WTC11 (cell line): Measurements from ENCODE around the gene HHAT. TPM values are rescaled to one million over a fixed set of nuclear protein-coding genes. Genes with fewer than 3 reads are reported as not detected.
A peak's percentile ranks its signal among the peaks of the same experiment; 100 is the strongest.

Experiments used
- ATF2 ChIP-seq: sonication (generic); formaldehyde crosslinking; IDR thresholded peaks from 2 replicates; pipeline ENCODE4 v1.8.1; 2022; ENCODE audit warnings: low read depth, missing genetic modification reagents, borderline replicate concordance
- CBFB ChIP-seq: sonication (generic); formaldehyde crosslinking; IDR thresholded peaks from 2 replicates; pipeline ENCODE4 v1.8.1; 2022; ENCODE audit warnings: mild to moderate bottlenecking, low read depth, missing genetic modification reagents
- CREB1 ChIP-seq: sonication (generic); formaldehyde crosslinking; IDR thresholded peaks from 2 replicates; pipeline ENCODE4 v1.8.0; 2023; ENCODE audit warnings: mild to moderate bottlenecking, missing genetic modification reagents
- CTCF ChIP-seq: fragments of 200-600 bp; IDR thresholded peaks from 2 replicates; pipeline ENCODE4 v1.8.0; 2022; ENCODE audit warnings: antibody characterized with exemption
- GRHL2 ChIP-seq: fragments of 250-450 bp; sonication (Bioruptor Pico); IDR thresholded peaks from 2 replicates; pipeline ENCODE4 v1.8.0; 2022; ENCODE audit warnings: mild to moderate bottlenecking, moderate library complexity; ENCODE audit not compliant: insufficient replicate concordance, severe bottlenecking
- JAZF1 ChIP-seq: fragments of 250-450 bp; sonication (Bioruptor Pico); IDR thresholded peaks from 2 replicates; pipeline ENCODE4 v1.9.0; 2021; ENCODE audit warnings: moderate library complexity, mild to moderate bottlenecking, inconsistent platforms
- NFATC4 ChIP-seq: fragments of 250-450 bp; sonication (Bioruptor Pico); IDR thresholded peaks from 2 replicates; pipeline ENCODE4 v1.9.0; 2021; ENCODE audit warnings: mild to moderate bottlenecking
- NFYB ChIP-seq: sonication (generic); formaldehyde crosslinking; conservative IDR thresholded peaks from 2 replicates; pipeline ENCODE4 v1.8.0; 2022; ENCODE audit warnings: low read depth, missing genetic modification reagents
- SP1 ChIP-seq: sonication (generic); formaldehyde crosslinking; conservative IDR thresholded peaks from 2 replicates; pipeline ENCODE4 v1.8.1; 2022; ENCODE audit warnings: missing genetic modification reagents
- ZBTB43 ChIP-seq: sonication (generic); formaldehyde crosslinking; IDR thresholded peaks from 2 replicates; pipeline ENCODE4 v1.8.1; 2023; ENCODE audit warnings: mild to moderate bottlenecking, missing genetic modification reagents
- ZNF121 ChIP-seq: sonication (generic); formaldehyde crosslinking; IDR thresholded peaks from 2 replicates; pipeline ENCODE4 v1.8.0; 2023; ENCODE audit warnings: missing genetic modification reagents
- ZNF138 ChIP-seq: sonication (generic); formaldehyde crosslinking; conservative IDR thresholded peaks from 2 replicates; pipeline ENCODE4 v1.8.1; 2022; ENCODE audit warnings: mild to moderate bottlenecking, moderate library complexity, missing genetic modification reagents
- ZNF232 ChIP-seq: sonication (generic); formaldehyde crosslinking; IDR thresholded peaks from 2 replicates; pipeline ENCODE4 v1.8.0; 2022; ENCODE audit warnings: mild to moderate bottlenecking, missing genetic modification reagents
- ZNF317 ChIP-seq: sonication (generic); formaldehyde crosslinking; IDR thresholded peaks from 2 replicates; pipeline ENCODE4 v1.8.1; 2023; ENCODE audit warnings: low read depth, mild to moderate bottlenecking, moderate library complexity, missing genetic modification reagents, borderline replicate concordance
- ZNF396 ChIP-seq: fragments of 250-450 bp; sonication (Bioruptor Pico); IDR thresholded peaks from 2 replicates; pipeline ENCODE4 v1.8.0; 2021; ENCODE audit warnings: mild to moderate bottlenecking, moderate library complexity, borderline replicate concordance
- ZNF423 ChIP-seq: fragments of 250-450 bp; sonication (Bioruptor Pico); IDR thresholded peaks from 2 replicates; pipeline ENCODE4 v2.1.2; 2022; ENCODE audit warnings: mild to moderate bottlenecking, moderate library complexity
- ZNF671 ChIP-seq: fragments of 250-450 bp; sonication (Bioruptor Pico); IDR thresholded peaks from 2 replicates; pipeline ENCODE4 v1.8.0; 2021; ENCODE audit warnings: mild to moderate bottlenecking
- total RNA-seq: library from RNA; stranded (reverse); gene quantifications from 3 replicates; pipeline ENCODE4 v1.2.3, GENCODE V29; 2021
- TF ChIP-seq, protein P1 (sequence below): fragments of 250-450 bp; sonication (Bioruptor Pico); IDR thresholded peaks from 2 replicates; pipeline ENCODE4 v1.8.0; 2021; ENCODE audit warnings: mild to moderate bottlenecking
- TF ChIP-seq, protein P2 (sequence below): sonication (generic); formaldehyde crosslinking; IDR thresholded peaks from 2 replicates; pipeline ENCODE4 v1.8.1; 2022; ENCODE audit warnings: mild to moderate bottlenecking, moderate library complexity, missing genetic modification reagents
- TF ChIP-seq, protein P3 (sequence below): sonication (generic); formaldehyde crosslinking; IDR thresholded peaks from 2 replicates; pipeline ENCODE4 v1.8.0; 2023; ENCODE audit warnings: mild to moderate bottlenecking, missing genetic modification reagents
- TF ChIP-seq, protein P4 (sequence below): sonication (generic); formaldehyde crosslinking; conservative IDR thresholded peaks from 2 replicates; pipeline ENCODE4 v1.8.1; 2022; ENCODE audit warnings: mild to moderate bottlenecking, missing genetic modification reagents
- TF ChIP-seq, protein P5 (sequence below): sonication (generic); formaldehyde crosslinking; IDR thresholded peaks from 2 replicates; pipeline ENCODE4 v1.8.1; 2023; ENCODE audit warnings: mild to moderate bottlenecking, missing genetic modification reagents
- TF ChIP-seq, protein P6 (sequence below): fragments of 250-450 bp; sonication (Bioruptor Pico); IDR thresholded peaks from 2 replicates; pipeline ENCODE4 v1.9.0; 2021; ENCODE audit warnings: mild to moderate bottlenecking, borderline replicate concordance

HHAT gene
- total RNA-seq, 1 experiment from 2014 or later, result 0.39 TPM

GRCh38 chr1:210292231-210292871, 36.4 kb upstream of the HHAT start (continued):
- TF ChIP-seq CTCF (no peak), ZNF317 (CRISPR knock-in tag) (no peak), ATF2 (CRISPR knock-in tag) (no peak), ZNF232 (CRISPR knock-in tag) (peak; percentile 58; the same call in 1 of the 2 replicates), ZNF396 (CRISPR knock-in tag) (no peak), CREB1 (CRISPR knock-in tag) (no peak), ZNF423 (peak; percentile 50; the same call in 1 of the 2 replicates), ZBTB43 (CRISPR knock-in tag) (no peak), NFATC4 (CRISPR knock-in tag) (no peak), NFYB (CRISPR knock-in tag) (no peak), ZNF671 (CRISPR knock-in tag) (no peak), GRHL2 (CRISPR knock-in tag) (no peak), JAZF1 (no peak), SP1 (CRISPR knock-in tag) (peak; percentile 63; the same call in 1 of the 2 replicates), ZNF121 (CRISPR knock-in tag) (no peak), ZNF138 (CRISPR knock-in tag) (no peak), CBFB (no peak)
- TF ChIP-seq, protein P1, sequence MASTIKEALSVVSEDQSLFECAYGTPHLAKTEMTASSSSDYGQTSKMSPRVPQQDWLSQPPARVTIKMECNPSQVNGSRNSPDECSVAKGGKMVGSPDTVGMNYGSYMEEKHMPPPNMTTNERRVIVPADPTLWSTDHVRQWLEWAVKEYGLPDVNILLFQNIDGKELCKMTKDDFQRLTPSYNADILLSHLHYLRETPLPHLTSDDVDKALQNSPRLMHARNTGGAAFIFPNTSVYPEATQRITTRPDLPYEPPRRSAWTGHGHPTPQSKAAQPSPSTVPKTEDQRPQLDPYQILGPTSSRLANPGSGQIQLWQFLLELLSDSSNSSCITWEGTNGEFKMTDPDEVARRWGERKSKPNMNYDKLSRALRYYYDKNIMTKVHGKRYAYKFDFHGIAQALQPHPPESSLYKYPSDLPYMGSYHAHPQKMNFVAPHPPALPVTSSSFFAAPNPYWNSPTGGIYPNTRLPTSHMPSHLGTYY (CRISPR knock-in tag), result no peak
- TF ChIP-seq, protein P2, sequence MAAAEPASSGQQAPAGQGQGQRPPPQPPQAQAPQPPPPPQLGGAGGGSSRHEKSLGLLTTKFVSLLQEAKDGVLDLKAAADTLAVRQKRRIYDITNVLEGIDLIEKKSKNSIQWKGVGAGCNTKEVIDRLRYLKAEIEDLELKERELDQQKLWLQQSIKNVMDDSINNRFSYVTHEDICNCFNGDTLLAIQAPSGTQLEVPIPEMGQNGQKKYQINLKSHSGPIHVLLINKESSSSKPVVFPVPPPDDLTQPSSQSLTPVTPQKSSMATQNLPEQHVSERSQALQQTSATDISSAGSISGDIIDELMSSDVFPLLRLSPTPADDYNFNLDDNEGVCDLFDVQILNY (CRISPR knock-in tag), result peak; percentile 33; the same call in 1 of the 2 replicates
- TF ChIP-seq, protein P3, sequence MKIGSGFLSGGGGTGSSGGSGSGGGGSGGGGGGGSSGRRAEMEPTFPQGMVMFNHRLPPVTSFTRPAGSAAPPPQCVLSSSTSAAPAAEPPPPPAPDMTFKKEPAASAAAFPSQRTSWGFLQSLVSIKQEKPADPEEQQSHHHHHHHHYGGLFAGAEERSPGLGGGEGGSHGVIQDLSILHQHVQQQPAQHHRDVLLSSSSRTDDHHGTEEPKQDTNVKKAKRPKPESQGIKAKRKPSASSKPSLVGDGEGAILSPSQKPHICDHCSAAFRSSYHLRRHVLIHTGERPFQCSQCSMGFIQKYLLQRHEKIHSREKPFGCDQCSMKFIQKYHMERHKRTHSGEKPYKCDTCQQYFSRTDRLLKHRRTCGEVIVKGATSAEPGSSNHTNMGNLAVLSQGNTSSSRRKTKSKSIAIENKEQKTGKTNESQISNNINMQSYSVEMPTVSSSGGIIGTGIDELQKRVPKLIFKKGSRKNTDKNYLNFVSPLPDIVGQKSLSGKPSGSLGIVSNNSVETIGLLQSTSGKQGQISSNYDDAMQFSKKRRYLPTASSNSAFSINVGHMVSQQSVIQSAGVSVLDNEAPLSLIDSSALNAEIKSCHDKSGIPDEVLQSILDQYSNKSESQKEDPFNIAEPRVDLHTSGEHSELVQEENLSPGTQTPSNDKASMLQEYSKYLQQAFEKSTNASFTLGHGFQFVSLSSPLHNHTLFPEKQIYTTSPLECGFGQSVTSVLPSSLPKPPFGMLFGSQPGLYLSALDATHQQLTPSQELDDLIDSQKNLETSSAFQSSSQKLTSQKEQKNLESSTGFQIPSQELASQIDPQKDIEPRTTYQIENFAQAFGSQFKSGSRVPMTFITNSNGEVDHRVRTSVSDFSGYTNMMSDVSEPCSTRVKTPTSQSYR, result no peak
- TF ChIP-seq, protein P4, sequence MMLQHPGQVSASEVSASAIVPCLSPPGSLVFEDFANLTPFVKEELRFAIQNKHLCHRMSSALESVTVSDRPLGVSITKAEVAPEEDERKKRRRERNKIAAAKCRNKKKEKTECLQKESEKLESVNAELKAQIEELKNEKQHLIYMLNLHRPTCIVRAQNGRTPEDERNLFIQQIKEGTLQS (CRISPR knock-in tag), result no peak
- TF ChIP-seq, protein P5, sequence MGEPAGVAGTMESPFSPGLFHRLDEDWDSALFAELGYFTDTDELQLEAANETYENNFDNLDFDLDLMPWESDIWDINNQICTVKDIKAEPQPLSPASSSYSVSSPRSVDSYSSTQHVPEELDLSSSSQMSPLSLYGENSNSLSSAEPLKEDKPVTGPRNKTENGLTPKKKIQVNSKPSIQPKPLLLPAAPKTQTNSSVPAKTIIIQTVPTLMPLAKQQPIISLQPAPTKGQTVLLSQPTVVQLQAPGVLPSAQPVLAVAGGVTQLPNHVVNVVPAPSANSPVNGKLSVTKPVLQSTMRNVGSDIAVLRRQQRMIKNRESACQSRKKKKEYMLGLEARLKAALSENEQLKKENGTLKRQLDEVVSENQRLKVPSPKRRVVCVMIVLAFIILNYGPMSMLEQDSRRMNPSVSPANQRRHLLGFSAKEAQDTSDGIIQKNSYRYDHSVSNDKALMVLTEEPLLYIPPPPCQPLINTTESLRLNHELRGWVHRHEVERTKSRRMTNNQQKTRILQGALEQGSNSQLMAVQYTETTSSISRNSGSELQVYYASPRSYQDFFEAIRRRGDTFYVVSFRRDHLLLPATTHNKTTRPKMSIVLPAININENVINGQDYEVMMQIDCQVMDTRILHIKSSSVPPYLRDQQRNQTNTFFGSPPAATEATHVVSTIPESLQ (CRISPR knock-in tag), result no peak
- TF ChIP-seq, protein P6, sequence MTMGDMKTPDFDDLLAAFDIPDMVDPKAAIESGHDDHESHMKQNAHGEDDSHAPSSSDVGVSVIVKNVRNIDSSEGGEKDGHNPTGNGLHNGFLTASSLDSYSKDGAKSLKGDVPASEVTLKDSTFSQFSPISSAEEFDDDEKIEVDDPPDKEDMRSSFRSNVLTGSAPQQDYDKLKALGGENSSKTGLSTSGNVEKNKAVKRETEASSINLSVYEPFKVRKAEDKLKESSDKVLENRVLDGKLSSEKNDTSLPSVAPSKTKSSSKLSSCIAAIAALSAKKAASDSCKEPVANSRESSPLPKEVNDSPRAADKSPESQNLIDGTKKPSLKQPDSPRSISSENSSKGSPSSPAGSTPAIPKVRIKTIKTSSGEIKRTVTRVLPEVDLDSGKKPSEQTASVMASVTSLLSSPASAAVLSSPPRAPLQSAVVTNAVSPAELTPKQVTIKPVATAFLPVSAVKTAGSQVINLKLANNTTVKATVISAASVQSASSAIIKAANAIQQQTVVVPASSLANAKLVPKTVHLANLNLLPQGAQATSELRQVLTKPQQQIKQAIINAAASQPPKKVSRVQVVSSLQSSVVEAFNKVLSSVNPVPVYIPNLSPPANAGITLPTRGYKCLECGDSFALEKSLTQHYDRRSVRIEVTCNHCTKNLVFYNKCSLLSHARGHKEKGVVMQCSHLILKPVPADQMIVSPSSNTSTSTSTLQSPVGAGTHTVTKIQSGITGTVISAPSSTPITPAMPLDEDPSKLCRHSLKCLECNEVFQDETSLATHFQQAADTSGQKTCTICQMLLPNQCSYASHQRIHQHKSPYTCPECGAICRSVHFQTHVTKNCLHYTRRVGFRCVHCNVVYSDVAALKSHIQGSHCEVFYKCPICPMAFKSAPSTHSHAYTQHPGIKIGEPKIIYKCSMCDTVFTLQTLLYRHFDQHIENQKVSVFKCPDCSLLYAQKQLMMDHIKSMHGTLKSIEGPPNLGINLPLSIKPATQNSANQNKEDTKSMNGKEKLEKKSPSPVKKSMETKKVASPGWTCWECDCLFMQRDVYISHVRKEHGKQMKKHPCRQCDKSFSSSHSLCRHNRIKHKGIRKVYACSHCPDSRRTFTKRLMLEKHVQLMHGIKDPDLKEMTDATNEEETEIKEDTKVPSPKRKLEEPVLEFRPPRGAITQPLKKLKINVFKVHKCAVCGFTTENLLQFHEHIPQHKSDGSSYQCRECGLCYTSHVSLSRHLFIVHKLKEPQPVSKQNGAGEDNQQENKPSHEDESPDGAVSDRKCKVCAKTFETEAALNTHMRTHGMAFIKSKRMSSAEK, result no peak
